ENCODE measurements around the gene NIPBL.

DNA sequence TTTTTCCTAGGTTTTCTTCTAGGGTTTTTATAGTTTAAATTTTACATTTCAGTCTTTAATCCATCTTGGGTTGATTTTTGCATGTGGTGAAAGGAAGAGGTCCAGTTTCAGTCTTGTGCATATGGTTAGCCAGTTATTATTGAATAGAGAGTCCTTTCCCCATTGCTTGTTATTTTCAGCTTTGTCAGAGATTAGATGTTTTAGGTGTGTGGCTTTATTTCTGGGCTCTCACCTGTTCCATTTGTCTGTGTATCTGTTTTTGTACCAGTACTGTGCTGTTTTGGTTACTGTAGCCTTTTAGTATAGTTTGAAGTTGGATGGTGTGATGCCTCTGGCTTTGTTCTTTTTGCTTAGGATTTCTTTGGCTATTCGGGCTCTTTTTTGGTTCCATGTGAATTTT, 25.8 kb downstream of the NIPBL start:
- TF ChIP-seq EP300 (IDR thresholded peaks at IDR 0.05; ENCODE audit: borderline replicate concordance in 1 of 2, low read depth in 2 of 2, low read length in 2 of 2): no peak
- no peak for TF ChIP-seq NRF1 (IDR thresholded peaks at IDR 0.05; ENCODE audit: low read depth, low read length)
- TF ChIP-seq SRF (IDR thresholded peaks at IDR 0.05; ENCODE audit: low read depth, low read length): no peak
- no peak for TF ChIP-seq POLR2A (IDR thresholded peaks at IDR 0.05; ENCODE audit: control extremely low read depth in 1 of 2, low read depth in 2 of 2, low read length in 2 of 2)
- TF ChIP-seq, protein P1, sequence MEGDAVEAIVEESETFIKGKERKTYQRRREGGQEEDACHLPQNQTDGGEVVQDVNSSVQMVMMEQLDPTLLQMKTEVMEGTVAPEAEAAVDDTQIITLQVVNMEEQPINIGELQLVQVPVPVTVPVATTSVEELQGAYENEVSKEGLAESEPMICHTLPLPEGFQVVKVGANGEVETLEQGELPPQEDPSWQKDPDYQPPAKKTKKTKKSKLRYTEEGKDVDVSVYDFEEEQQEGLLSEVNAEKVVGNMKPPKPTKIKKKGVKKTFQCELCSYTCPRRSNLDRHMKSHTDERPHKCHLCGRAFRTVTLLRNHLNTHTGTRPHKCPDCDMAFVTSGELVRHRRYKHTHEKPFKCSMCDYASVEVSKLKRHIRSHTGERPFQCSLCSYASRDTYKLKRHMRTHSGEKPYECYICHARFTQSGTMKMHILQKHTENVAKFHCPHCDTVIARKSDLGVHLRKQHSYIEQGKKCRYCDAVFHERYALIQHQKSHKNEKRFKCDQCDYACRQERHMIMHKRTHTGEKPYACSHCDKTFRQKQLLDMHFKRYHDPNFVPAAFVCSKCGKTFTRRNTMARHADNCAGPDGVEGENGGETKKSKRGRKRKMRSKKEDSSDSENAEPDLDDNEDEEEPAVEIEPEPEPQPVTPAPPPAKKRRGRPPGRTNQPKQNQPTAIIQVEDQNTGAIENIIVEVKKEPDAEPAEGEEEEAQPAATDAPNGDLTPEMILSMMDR (IDR thresholded peaks at IDR 0.05; ENCODE audit: control extremely low read depth in 1 of 3, insufficient read depth in 1 of 3, low read depth in 1 of 3, low read length in 3 of 3): no peak
- no peak for TF ChIP-seq SUZ12 (IDR thresholded peaks at IDR 0.05; ENCODE audit: low read length)

Measured in H1 (cell line).